ENCODE data around the gene SMAD7. TPM values are rescaled to one million over a fixed set of nuclear protein-coding genes. Genes with fewer than 3 reads are reported as not detected.

SMAD7 gene
- total RNA-seq, 2 donors from 2014 or later: 14.9 to 21.7 TPM

DNA sequence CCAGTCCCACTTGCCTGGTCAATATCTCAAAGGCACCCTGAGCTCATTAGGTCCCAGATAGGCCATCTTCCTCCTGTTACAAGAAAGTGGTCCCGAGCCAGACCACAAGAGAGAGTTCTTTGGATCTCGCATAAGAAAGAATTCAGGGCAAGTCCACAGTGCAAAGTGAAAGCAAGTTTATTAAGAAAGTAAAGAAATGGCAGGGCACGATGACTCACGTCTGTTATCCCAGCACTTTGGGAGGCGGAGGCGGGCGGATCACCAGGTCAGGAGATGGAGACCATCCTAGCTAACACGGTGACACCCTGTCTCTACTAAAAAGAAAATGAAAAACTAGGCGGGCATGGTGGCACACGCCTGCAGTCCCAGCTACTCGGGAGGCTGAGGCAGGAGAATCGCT lies 10.8 kb upstream of the SMAD7 start:
- no peak for DNase-seq
- Mint-ChIP-seq H3K36me3 (ENCODE audit: insufficient read depth in 2 of 2) (no peaks in the 10 kb centered on the region), H3K27ac (no peak overlapping the region), H3K27me3 (ENCODE audit: low read depth) (peaks cover 16% of the 10 kb centered on the region), H3K4me3 (no peak overlapping the region), H3K4me1 (ENCODE audit: low read depth) (peaks cover 20% of the 10 kb centered on the region), H3K9me3 (no peaks in the 10 kb centered on the region)
- no peak for ATAC-seq (replicated peaks in 1 of 2)

DNA sequence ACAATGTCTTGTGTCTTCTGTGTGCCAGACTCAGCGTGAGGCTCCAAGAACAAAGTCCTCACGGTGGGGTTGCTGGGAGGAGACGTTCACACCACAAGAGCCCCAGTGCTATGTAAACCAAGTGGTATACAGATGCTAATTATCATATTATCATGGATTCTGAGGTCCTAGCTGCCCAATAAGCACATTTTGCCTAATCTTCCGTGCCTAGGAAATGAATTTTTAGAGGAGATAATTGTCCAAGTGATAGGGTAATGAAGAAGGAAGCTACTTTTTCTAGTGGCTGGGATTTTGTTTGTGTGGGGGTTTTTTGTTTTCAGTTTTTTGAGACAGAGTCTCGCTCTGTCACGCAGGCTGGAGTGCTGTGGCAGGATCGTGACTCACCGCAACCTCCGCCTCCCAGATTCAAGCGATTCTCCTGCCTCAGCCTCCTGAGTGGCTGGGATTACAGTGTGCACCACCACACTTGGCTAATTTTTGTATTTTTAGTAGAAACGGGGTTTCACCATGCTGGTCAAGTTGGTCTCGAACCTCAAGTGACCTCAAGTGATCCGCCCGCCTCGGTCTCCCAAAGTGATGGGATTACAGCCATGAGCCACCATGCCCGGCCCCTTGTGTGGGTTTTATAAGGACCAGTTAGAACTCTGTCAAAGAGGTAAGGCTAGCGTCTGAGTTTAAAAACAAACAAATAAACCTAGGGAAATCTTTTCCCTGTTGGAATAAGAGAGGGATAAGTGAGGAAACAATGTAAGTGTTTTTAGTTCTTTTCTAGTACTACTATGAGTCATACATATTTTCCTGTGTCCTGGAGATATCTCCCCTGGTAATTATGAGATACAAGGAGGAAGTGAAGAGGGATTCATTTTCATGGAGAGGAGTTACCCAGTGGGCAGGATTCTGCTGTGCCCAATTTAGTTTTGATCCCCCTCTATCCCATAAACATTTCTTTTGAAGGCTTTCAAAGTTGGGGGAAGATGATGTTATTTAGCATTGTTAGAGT lies 9.5 kb upstream of the SMAD7 start:
- Mint-ChIP-seq H3K27me3 (ENCODE audit: low read depth) (peaks cover 16% of the 10 kb centered on the region), H3K4me1 (ENCODE audit: low read depth) (peaks cover 21% of the 10 kb centered on the region), H3K27ac (no peak overlapping the region), H3K9me3 (no peaks in the 10 kb centered on the region), H3K4me3 (no peak overlapping the region), H3K36me3 (ENCODE audit: insufficient read depth in 2 of 2) (no peaks in the 10 kb centered on the region)
- DNase-seq: no peak
- no peak for ATAC-seq (replicated peaks in 1 of 2)

DNA sequence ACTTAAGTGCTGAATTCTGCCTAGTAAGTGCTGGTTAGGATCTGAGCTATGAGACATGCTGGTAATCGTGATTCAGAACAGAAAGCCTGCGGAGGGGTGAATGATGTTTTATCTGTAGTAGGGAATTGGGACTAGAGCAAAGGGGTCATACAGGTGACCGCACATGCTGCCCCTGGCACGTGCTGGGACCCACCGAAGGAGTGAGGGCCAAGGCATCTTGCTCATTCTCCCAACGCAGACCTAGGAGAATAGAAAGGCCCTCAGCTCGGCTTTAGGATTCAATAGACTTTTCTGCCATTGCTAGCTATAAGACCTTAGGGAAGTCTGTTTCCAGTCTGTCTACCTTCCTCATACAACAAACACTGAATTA lies 8.8 kb upstream of the SMAD7 start:
- Mint-ChIP-seq H3K9me3 (no peaks in the 10 kb centered on the region), H3K4me3 (no peak overlapping the region), H3K36me3 (ENCODE audit: insufficient read depth in 2 of 2) (no peaks in the 10 kb centered on the region), H3K4me1 (ENCODE audit: low read depth) (peaks cover 21% of the 10 kb centered on the region), H3K27ac (no peak overlapping the region), H3K27me3 (ENCODE audit: low read depth) (peaks cover 16% of the 10 kb centered on the region)
- ATAC-seq (replicated peaks in 1 of 2): no peak
- no peak for DNase-seq

DNA sequence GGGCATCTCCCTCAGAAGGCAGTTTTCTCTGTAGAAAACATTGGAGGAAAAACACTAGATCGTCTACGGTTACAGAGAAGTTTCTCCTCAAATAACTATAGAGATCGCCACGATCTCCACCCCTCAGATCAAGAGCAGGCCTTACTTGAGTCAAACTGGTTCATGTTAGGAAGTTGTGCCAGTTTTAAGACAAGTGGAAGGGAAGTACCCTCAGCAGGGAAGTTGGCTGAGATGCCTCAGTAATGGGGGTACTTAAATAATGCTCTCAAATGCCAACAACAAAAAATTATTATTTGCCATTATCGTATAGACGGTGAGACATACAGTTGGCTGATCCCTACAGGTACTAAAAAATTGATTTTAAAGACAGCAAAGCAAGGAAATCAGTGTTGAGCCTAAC lies 8.2 kb upstream of the SMAD7 start:
- no peaks in the 10 kb centered on the region for H3K36me3 Mint-ChIP-seq (ENCODE audit: insufficient read depth in 2 of 2)
- H3K27ac Mint-ChIP-seq: no peak overlapping the region
- H3K9me3 Mint-ChIP-seq: no peaks in the 10 kb centered on the region
- DNase-seq (no peak), ATAC-seq (replicated peaks in 1 of 2) (no peak)
- peaks cover 25% of the 10 kb centered on the region for H3K4me1 Mint-ChIP-seq (ENCODE audit: low read depth)
- H3K4me3 Mint-ChIP-seq: no peak overlapping the region
- H3K27me3 Mint-ChIP-seq (ENCODE audit: low read depth): peaks cover 13% of the 10 kb centered on the region

DNA sequence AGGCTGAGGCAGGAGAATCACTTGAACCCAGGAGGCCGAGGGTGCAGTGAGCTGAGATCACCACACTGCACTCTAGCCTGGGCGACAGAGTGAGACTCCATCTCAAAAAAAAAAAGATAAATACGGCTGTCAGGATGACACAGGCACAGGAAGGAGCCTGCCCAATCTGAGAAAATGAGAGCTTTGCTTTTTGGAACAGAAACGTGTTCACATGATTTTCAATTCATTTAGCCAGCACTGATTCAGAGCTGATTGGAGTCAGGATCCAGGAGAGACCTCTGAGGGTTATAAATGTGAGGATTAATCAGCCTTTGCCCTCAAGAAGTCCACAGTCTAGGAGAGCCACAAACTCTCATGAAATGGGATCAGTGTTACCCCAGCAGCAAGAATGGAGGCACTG lies 6.9 kb upstream of the SMAD7 start:
- H3K36me3 Mint-ChIP-seq (ENCODE audit: insufficient read depth in 2 of 2): no peaks in the 10 kb centered on the region
- no peak for ATAC-seq (replicated peaks in 1 of 2)
- no peaks in the 10 kb centered on the region for H3K9me3 Mint-ChIP-seq
- H3K27me3 Mint-ChIP-seq (ENCODE audit: low read depth): peaks cover 6% of the 10 kb centered on the region
- DNase-seq: no peak
- H3K4me3 Mint-ChIP-seq: no peak overlapping the region
- H3K4me1 Mint-ChIP-seq (ENCODE audit: low read depth): peaks cover 14% of the 10 kb centered on the region
- H3K27ac Mint-ChIP-seq: no peak overlapping the region

DNA sequence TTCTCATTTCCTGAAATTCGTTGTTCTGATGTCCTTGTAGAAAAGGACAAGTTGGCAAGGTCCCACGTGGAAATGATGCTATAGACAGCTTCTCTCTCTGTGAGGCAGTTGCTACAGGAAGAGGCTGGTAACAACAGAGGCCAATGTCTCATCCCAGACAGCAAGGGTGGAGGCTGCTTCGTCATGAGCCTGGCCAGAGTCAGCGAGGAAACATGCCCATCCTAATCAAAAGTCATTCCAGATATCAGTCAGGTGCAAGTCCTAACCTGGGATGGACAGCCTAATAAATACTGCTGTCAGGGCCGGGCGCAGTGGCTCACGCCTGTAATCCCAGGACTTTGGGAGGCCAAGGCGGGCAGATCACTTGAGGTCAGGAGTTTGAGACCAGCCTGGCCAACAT lies 6.4 kb upstream of the SMAD7 start:
- H3K36me3 Mint-ChIP-seq (ENCODE audit: insufficient read depth in 2 of 2): peaks cover 0 to under 1% of the 10 kb centered on the region in 2 donors
- no peak for DNase-seq
- H3K9me3 Mint-ChIP-seq: no peaks in the 10 kb centered on the region
- H3K4me1 Mint-ChIP-seq (ENCODE audit: low read depth): peaks cover 14% of the 10 kb centered on the region
- peaks cover 1% of the 10 kb centered on the region for H3K27me3 Mint-ChIP-seq (ENCODE audit: low read depth)
- H3K4me3 Mint-ChIP-seq: no peak overlapping the region
- ATAC-seq (replicated peaks in 1 of 2): no peak
- no peak overlapping the region for H3K27ac Mint-ChIP-seq

DNA sequence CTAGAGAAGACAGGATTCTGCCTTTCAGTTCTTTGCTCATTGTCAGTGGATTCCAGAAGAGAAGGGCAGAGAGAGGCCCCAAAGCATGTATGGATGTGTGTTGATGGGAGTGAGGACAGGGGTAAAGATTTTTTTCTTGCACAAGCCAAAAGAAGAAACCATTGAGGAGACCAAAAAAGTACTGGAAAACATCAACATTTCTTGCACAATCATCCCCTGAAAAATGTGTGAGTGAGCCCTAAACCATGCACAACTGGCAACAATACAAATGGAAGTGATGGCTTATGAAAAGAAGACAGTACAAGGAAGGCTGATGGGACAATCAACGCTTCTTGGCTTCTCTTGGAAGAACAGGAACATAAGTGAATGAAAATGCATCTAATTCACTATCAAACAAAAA lies 5.6 kb upstream of the SMAD7 start:
- Mint-ChIP-seq H3K9me3 (no peaks in the 10 kb centered on the region), H3K4me1 (ENCODE audit: low read depth) (peaks cover 16% of the 10 kb centered on the region), H3K36me3 (ENCODE audit: insufficient read depth in 2 of 2) (peaks cover 0 to 2% of the 10 kb centered on the region in 2 donors), H3K27me3 (ENCODE audit: low read depth) (no peaks in the 10 kb centered on the region), H3K4me3 (no peak overlapping the region), H3K27ac (no peak overlapping the region)
- ATAC-seq (replicated peaks in 1 of 2) (no peak), DNase-seq (no peak)

DNA sequence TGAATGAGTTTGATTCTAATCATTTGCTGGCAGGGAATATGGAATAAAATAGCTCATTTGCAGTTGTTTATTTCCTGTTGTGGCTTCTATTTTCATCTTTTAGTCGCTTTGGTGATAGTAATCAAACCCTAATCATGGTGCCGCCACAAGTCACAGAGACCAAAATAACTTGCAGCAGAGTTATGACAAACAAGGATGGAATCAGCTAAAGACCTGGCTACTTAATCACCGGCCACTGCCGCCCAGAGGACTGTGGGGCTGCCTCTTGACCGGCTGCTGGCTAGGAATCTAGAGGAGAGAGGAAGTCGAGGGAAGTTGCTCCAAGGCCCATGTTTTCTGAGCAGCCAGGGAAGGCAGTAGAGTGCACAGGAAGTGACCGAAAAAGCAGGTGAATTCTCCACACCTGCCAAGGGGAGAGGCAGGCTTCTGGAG lies 5.1 kb upstream of the SMAD7 start:
- Mint-ChIP-seq H3K4me3 (no peak overlapping the region), H3K9me3 (no peaks in the 10 kb centered on the region), H3K4me1 (ENCODE audit: low read depth) (peaks cover 16% of the 10 kb centered on the region)

DNA sequence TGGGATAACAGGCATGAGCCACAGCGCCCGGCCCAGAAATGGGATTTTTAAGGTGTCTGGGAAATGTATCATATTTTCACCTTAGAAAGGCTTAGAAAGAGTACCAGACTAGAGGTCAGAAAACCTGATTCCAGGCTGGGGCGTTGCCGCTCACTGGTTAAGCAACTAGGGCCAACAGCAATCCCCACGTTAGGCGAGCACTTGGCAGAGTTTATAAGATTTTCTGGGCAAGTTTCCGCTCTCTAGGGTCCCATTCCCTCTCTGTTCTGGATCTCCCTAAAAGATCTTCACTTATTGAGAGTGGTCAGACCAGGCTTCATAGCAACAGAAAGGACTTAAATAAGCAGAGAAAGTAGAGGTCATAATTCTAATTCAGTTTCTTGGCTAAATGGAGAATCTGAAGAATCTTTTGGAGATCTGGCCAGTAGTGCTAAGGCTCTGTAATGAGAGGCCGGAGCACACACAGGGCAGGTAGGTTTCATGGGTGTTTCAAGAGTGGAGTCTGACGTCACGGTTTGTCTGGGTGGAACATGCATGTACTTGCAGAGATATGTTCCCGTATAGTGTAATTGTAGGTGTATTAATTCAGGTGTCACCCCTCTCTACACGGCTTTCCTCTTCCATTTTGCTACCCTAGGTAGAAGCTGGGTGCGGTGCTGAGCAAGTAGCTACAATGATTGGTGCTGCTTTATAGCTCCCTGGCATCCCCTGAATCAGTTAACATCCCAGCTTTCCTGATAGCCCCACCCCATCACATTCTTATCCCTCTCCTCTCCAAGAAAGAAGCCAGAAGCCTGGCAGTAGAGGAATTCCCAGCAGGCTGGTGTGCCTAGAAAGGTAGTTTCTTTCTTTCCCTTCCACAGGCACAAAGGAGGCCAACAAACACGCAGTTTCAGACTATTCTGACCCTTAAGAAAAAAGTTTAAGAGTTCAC lies 4.4 kb upstream of the SMAD7 start:
- no peak for DNase-seq
- Mint-ChIP-seq H3K36me3 (ENCODE audit: insufficient read depth in 2 of 2) (peaks cover 2% of the 10 kb centered on the region in 2 donors), H3K4me1 (ENCODE audit: low read depth) (peaks cover 16% of the 10 kb centered on the region), H3K9me3 (no peaks in the 10 kb centered on the region), H3K4me3 (no peak overlapping the region), H3K27ac (peak overlapping the region; percentile 9), H3K27me3 (ENCODE audit: low read depth) (no peaks in the 10 kb centered on the region)
- no peak for ATAC-seq (replicated peaks in 1 of 2)

More for the DNA sequence above, 5.1 kb upstream of the SMAD7 start:
- DNase-seq: no peak
- Mint-ChIP-seq H3K27ac (peak overlapping the region; percentile 9), H3K27me3 (ENCODE audit: low read depth) (no peaks in the 10 kb centered on the region), H3K36me3 (ENCODE audit: insufficient read depth in 2 of 2) (peaks cover 0 to 2% of the 10 kb centered on the region in 2 donors)
- ATAC-seq (replicated peaks in 1 of 2): no peak

DNA sequence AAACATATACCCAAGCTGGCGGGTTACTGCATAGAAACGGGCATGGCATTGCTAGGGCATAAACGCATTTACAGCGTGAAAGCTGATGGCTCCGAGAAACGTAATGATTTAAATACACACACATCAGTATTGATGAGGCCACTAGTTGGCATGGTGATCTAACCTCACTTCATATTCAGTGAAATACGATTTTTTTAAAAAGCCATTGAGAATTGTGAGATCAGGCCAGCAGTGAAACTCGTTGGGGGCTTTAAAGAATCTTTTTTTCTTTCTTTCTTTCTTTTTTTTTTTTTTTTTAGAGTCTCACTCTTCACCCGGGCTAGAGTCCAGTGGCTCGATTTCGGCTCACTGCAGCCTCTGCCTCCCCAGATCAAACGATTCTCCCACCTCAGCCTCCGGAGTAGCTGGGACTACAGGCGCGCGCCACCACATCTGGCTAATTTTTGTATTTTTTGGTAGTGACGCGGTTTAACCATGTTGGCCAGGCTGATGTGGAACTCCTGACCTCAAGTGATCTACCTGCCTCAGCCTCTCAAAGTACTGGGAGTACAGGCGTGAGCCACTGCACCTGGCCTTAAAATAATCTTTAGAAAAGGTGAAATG lies 2.4 kb upstream of the SMAD7 start:
- no peaks in the 10 kb centered on the region for H3K27me3 Mint-ChIP-seq (ENCODE audit: low read depth)
- H3K36me3 Mint-ChIP-seq (ENCODE audit: insufficient read depth in 2 of 2): peaks cover 5 to 6% of the 10 kb centered on the region in 2 donors
- peak overlapping the region; percentile 93 to 97 for H3K4me3 Mint-ChIP-seq
- no peaks in the 10 kb centered on the region for H3K9me3 Mint-ChIP-seq
- ATAC-seq (replicated peaks in 1 of 2) (no peak), DNase-seq (no peak)
- H3K4me1 Mint-ChIP-seq (ENCODE audit: low read depth): peaks cover 16% of the 10 kb centered on the region
- no peak overlapping the region for H3K27ac Mint-ChIP-seq

DNA sequence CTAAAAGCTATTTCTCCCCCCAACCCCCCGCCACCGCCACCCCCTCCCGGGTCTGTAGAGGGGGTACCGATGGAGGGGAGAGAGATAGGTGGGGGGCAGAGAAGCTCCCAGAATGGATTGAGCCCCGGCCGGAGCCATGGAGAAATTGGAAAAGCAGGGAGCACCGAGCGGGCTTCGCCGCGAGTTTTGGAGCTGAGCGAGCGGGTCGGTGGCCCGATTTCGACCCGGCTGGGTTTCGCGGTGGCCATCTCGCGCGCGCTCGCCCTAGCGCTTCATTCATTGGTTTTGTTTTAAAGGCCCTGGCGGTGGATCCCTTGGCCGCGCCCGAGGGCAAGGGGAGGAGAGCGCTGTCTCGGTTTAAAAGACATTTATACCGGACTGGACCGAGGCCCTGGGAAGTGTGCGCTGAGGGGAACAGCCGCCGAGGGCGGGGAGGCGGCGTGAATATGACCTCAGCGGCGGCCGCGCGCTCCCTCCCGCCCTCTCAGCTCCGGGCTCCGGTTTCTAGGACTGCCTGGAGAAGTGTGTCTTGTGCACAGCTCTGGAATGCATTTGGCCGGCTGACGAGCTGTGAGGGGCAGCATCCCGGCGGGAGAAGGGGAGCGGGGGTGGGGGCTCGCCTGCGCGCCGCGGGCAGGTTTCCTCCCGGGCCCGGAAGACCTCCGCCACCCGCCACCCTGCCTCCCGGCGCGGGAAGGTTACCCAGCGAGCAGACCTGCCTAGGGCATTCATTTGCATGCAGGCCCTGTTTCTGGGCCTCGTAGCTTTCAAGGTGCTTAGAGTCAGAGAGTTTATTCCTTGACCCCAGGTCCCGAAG lies 1.7 kb upstream of the SMAD7 start:
- DNase-seq (peak; percentile 53 to 57), ATAC-seq (replicated peaks in 1 of 2) (peak; percentile 30 to 33)
- peak overlapping the region; percentile 93 to 97 for H3K4me3 Mint-ChIP-seq
- H3K27ac Mint-ChIP-seq: peak overlapping the region; percentile 73
- peaks cover 10 to 12% of the 10 kb centered on the region in 2 donors for H3K36me3 Mint-ChIP-seq (ENCODE audit: insufficient read depth in 2 of 2)
- peaks cover 6% of the 10 kb centered on the region for H3K27me3 Mint-ChIP-seq (ENCODE audit: low read depth)
- no peaks in the 10 kb centered on the region for H3K9me3 Mint-ChIP-seq
- peaks cover 23% of the 10 kb centered on the region for H3K4me1 Mint-ChIP-seq (ENCODE audit: low read depth)
